ENCODE data around the gene METTL17.

DNA sequence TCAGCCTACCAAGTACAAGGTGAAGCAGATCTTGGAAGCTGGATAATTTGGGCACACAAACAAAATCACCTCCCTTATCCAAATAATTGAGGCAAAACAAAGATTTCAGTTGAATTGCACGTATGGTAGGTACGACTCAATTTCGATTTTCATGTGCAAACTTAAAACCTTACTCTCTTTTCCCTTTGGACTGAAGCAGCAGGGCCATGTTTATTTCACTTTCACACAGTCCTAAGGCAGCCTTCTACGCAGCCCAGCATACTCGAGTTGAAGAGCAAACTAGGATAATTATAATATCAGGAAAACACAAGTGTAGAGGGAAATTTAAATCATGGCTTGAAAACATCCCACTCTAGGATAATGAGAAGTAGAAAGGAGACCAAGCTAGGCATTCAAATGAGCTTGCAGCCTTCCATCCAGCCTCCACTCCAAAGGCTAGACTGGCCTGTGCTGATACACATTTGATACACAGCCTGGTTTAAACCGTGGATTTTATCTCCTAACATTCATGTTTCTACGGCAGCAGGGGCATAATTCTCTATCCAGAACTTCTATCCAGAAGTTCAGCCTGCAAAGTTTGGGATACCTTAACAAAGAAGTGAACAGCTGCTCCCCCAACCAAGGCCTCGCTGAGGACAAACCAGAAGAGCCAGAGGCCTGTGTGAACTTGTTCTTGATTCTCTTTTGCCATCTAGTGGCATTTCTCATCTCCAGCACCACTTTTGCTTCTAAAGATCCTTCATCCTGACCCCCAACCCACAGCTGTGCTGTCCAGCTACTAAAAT, 50.0 kb downstream of the METTL17 start:
- TF ChIP-seq POLR2A (IDR thresholded peaks at IDR 0.05), result no peak
- TF ChIP-seq CTCF (IDR thresholded peaks at IDR 0.05), result peak; percentile 46 to 84 (median 74)
